COLO668 (cell line): ENCODE data around the gene C9orf43.

Experiments used
- DNase-seq: peaks from one replicate; lab custom pipeline; 2025; ENCODE audit not compliant: unreplicated experiment; lab: John Stamatoyannopoulos, UW

Gene C9orf43

GRCh38 chr9:113464286-113464660 lies 53.7 kb downstream of the C9orf43 start:
- DNase-seq: no peak

DNA sequence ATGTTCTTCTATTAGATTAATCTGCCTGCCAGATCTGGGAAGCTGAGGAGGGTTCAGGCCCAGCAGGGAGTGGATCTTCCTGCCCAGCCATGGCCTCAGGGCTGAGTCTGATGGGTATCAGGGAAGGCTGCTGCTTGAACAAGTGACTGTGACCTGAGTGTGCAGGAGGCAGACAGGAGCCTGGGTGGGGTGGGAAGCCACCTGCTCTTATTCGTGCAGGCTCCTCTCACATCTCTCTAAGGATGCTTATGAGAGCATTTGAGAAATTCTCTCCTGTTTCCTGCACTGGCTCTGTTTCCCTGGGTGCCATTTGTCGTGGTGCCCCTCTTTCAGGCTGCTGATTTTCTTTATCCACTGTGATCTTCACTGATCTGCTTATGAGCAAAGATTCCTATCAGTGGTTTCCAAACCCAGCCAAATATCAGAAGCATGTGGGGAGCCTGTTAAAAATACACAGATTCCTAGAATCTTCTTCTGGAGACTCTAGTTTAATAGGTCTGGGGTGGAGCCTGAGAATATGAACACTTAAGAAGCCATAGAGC lies 55.1 kb downstream of the C9orf43 start:
- DNase-seq: peak; percentile 48

DNA sequence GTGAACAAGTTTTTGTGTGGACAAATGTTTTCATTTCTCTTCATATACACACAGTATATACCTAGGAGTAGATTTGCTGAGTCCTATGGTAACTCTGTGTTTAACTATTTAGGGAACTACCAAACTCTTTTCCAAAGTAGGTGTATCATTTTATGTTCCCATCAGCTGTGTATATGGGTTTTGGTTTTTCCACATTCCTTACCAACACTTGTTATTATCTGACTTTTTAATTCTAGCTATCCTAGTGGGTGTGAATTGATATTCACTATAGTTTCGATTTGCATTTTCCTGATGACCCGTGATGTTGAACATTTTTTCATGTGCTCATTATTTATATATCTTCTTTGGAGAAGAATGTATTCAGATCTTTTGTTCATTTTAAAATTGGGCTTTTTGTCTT lies 56.6 kb downstream of the C9orf43 start:
- no peak for DNase-seq

- DNase-seq: peak; percentile 65
These were observed 58.3 kb downstream of the C9orf43 start for GRCh38 chr9:113468716-113469448.

DNA sequence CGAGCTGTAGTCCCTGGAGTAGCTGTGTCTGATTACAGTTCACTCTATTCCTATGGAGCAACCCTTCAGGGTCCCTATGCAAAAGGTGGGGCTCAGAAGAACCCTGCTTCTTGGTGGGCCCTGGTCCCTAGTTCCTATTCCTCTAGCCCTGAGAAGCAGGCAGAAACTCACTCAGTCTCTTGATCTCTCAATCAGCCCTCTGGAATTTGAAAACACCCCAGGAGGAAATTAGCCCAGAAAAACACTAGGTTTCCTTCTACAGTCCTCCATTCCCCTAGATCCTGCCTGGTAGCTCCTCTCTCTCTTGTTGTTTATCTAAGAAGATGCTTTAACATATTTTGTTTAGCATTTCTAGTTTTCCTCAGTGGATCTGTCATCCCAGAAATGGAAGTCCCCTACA lies 60.6 kb downstream of the C9orf43 start:
- no peak for DNase-seq

- DNase-seq: no peak
These were observed 61.0 kb downstream of the C9orf43 start for GRCh38 chr9:113471566-113471965.

GRCh38 chr9:113472199-113472598 lies 61.7 kb downstream of the C9orf43 start:
- no peak for DNase-seq

DNA sequence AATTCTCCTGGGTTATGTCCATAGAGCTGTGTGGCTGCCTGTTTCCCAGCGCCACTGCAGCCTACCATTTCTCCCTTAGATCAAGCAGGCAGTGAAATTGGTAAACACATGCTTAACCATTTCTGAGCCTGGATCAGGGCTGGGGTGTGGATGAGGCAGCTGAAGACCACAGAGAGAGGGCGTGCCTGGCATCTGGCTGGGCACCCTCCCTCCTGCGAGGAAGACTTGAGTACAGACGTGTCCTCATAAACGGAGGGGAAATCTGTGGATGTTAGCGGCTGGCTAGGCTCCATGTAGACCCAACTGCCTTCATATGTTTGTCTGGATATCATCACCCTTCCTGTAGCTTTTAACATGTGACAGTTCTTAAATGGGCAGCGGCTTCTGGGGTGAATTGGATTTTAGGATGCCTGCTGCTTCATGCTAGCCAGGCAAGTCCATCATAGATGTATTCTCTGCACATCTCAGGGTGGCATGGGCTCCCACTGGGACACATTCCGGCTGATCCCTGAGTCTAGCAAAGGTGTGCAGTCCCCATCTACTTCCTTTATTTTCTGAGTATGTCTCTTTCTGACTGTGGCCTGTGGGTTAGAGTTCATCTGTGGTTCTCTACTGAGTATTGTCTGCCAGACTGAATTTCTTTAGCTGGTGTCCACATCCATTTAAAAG lies 63.9 kb downstream of the C9orf43 start:
- DNase-seq: no peak

DNA sequence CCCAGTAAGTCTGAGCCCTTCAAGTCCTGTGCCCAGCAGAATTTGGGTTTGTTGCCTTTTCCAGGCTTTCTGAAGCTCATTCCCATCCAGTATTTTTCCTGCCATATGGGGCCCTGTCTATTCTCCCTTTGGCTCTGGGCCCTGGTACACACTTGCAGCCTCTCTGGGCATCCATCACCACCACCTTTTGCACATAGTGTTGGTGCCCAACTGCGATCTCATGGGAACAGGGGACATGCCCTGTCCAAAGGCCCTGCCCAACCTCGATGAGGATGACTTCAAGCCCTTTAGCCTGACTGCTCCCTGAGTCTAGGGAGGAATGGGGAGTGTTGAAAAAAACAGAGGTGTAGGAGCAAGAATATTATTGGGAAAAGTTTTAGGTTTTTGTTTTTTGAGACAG lies 64.5 kb downstream of the C9orf43 start:
- DNase-seq: no peak

- no peak for DNase-seq
These were observed 65.4 kb downstream of the C9orf43 start for GRCh38 chr9:113475992-113476391.

GRCh38 chr9:113476511-113476916 lies 66.0 kb downstream of the C9orf43 start:
- no peak for DNase-seq

DNA sequence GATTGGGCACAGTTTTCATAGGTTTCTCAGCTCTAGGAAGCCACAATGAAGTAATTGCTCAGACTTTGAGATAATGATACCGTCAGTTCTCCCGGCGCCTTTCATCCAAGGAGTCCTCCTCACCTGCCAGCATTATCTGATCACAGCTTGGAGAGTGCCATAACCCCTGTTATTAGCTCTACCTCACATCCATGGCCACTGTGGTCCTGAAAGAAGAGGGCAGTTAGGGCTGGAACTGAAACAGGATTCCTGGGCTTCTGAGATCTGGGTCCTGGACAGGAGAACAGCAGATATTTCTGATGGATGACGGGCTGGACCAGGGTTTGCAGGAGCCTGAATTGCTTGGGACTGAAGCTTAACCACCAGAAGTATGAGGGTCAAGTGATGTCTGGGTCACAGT lies 66.5 kb downstream of the C9orf43 start:
- DNase-seq: no peak

DNA sequence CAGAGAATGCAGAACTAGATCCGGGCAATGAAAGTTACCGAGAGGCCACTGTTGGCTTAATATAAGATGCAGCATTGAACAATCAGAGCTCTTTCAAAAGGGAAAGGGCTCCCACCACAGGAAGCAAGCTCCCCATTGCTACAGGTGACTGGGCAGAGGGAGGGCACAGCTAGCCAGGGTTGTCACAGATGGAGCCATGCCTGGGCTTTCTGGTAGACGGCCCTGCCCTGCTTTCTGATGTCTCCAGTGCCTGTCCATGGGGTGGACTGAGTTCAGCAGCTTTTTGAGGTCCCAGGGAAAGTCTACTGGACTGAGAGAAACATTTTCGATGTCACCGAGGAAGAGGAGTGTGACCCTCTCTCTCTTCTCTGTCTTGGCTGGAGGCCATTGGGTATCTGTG lies 67.1 kb downstream of the C9orf43 start:
- DNase-seq: no peak

GRCh38 chr9:113479174-113479621 lies 68.7 kb downstream of the C9orf43 start:
- no peak for DNase-seq
